GM19468 (cell line): Measurements from ENCODE around the gene PARP6.

ENCODE experiments used
- ATAC-seq: cut with Tn5 transposase; IDR thresholded peaks from one replicate; pipeline ENCODE4 v1.9.1; 2021; ENCODE audit warnings: mild to moderate bottlenecking, moderate library complexity, moderate number of reproducible peaks; ENCODE audit not compliant: unreplicated experiment; ENCODE audit errors: extremely low read depth

PARP6 gene, protein sequence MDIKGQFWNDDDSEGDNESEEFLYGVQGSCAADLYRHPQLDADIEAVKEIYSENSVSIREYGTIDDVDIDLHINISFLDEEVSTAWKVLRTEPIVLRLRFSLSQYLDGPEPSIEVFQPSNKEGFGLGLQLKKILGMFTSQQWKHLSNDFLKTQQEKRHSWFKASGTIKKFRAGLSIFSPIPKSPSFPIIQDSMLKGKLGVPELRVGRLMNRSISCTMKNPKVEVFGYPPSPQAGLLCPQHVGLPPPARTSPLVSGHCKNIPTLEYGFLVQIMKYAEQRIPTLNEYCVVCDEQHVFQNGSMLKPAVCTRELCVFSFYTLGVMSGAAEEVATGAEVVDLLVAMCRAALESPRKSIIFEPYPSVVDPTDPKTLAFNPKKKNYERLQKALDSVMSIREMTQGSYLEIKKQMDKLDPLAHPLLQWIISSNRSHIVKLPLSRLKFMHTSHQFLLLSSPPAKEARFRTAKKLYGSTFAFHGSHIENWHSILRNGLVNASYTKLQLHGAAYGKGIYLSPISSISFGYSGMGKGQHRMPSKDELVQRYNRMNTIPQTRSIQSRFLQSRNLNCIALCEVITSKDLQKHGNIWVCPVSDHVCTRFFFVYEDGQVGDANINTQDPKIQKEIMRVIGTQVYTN

DNA sequence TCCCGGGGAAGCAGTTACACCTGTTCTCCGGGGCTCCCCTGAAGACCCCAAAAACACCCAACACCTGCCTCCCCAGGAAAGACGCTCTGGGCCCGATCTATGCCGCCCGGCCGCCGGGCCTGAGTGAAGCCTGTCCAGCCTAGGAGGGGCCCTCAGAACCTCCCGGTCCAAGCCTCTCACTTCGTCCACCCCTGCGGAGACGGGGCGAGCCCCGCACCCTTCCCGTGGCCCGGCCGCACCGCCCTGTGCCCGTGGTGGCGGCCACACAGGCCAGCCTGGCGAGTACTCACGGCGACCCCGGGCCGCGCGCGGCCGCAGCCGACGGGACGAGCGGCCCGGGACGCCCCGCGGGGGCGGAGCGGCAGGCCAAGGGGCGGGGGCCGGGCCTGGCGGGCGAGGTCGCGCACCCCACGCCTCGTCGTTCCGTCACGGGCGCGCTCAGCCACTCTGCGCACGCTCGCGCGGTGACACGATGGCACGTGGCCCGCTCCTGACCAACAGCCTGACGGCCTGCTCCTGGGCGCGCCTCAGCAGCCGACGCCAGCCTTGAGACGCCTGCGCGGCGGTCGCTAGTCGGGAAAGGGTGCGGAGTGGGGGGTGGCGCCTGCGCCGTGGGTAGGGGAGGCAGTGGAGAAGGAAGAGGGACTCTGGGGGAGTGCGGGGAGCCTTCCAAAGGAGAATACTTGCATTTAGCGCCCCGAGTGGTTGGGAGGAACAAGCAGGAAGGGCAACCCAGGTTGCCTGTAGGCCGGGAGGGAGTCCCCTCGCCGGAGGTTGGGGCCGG is at the start of gene PARP6:
Gene PARP6 (minus strand): TSS at position 342 of the 784 bp plus-strand sequence. CDS start 5,077 bp downstream, outside the sequence.
- ATAC-seq: peak; percentile 88

DNA sequence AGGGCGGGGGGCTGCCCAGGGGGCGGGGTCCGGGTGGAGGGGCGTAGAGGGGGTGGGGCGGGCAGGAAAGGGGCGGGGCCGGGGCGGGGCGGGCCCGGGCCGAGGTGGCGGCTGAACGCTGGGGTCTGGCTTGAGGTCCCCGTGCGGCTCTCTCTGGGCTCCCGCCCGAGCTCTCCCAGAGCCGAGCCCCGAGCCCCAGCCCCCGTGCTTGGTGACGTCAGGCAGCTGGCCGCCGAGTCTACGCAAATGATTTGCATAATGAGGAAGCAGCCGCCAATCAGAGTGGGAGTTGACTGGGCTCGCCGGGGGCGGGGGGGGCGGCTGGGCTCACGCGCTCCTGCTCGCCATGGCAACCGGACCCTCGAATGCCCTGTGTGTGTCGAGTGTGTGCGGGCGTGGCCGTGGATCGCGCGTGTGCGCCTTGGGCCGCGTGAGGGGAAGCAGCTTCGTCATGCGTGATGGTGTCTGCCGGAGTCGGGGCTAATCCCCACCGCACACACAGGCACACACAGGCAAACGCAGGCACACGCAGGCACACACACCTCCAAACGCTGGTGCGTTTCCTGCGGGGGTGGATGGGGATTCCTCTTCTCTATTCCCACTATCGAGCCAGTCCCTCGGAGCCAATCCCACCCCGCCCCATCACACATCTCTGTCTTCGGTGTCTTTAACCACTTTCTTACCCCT is 47.8 kb upstream of the PARP6 start, which contains the start of gene CELF6:
Gene CELF6 (minus strand): TSS at position 173 of the 687 bp plus-strand sequence. CDS start 283 bp downstream, outside the sequence.
- peak; percentile 19 for ATAC-seq

DNA sequence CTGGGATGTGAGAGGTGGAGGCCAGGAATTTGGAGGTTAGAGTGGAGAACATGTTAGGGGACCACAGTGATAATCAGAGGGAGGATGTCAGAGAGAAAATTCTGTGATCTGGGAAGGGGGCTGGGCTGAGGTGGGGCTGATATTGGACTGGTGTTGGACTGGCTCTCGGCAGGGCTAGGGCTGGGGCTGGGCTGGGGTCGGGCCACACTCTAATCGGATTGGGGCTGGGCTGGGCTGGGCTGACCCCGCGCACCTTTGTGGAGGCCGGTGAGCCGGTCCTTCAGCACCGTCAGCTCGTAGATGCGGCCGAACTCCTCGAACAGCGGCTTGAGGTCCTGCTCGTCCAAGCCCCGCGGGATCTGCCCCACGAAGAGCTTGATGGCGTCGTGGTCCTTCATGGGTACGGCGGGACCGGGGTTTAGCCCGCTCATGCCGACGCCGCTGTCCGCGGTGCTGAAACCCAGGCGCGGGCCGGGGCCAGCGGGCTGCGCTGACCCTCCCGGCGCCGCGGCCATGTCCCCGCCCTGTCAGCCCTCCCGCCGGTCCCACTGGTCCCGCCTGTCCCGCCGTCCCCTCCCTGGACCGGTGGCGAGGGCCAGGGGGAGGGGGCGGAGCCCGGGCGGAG is 47.1 kb upstream of the PARP6 start:
- no peak for ATAC-seq

DNA sequence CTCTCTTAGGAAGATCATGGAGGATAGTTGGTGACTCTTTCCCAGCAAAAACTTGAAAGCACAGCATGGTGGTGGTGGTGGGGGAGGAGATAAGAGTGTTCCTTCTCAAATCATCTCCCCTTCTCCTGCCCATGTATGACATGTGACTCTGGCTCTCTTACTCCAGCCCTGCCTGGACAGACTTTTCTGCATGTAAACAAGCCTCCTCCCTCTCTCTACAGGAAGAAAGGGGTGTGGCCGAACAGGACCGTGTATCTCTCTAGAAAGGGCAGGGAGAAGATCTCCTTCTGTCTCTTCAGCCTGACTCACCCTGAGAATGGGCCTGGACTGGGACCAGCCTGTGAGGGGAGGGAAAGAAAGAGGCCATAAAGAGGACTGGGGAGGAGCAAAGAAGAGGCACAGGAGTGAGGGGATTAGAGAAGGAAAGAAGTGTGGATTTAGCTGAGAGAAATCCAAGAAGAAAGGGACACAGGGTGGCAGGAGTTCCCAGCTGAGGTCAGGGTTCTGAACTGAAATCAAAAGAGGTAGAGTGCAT is 46.1 kb upstream of the PARP6 start:
- no peak for ATAC-seq

DNA sequence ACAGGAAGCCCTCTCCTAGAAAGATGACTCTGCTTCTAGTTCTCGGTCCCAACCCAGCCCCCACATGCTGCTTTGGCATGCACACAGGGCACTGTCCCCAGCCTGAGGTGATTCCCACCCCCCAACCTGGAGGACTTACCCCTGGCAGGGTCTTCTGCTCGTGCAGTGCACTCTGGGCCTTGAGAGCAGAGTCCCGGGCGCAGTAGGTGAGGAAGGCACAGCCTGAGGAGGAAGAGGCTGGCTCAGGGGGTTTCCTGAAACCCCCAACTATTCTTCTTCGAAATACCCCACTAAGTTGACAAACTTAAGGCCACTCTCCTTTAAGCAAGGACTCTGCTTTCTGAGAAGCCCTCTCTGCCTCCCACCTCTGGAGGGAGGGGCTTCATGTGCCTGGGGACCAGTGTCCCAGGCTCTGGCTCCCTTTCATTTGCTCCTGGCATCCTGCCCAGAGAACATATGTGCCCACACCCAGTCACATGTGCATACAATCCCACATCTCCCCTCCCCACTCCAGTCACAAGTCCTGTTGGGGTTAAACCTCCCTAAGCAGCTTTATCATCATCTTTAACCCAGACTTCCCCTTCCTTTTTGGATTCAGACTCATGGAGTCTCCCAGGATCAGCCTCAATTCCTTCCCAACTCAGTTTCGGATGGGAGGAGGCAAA is 43.5 kb upstream of the PARP6 start:
- no peak for ATAC-seq

DNA sequence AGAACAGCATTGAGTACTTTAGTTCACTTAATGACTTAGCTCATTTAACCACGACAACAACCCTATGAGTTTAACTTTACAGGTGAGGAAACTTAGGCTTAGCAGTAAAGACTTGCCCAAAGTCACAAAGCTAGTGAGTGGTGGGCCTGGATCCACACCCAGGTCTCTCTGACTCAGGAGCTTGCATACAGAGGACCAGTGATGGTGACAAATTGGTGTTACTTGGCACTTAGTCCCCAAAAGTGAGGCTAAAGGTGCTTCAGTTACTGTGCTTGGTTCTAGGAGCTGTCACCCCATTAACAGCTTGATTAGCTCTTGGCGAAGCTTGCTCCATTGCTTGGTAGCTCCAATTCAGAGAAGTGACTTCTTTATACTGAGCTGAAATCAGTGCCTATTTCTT is 41.5 kb upstream of the PARP6 start:
- ATAC-seq: no peak

DNA sequence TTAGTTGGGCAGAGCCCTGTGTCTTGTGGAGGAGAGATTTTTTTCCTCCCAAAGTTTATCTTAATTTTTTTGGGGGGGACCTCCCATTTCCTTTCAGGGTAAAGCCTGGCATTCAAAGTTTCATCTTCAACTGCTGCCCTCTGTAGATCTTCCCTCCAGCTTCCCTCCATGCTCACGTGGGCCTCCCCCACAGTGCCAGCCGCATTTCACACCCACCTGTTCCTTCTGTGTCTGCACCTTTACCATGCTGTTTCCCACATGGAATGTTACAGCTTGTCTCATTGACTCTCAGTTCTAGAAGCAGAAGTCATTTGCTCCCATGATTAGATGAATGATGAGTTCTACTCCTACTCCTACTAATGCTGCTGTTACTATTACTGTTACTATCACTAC is 41.1 kb upstream of the PARP6 start:
- ATAC-seq: no peak

DNA sequence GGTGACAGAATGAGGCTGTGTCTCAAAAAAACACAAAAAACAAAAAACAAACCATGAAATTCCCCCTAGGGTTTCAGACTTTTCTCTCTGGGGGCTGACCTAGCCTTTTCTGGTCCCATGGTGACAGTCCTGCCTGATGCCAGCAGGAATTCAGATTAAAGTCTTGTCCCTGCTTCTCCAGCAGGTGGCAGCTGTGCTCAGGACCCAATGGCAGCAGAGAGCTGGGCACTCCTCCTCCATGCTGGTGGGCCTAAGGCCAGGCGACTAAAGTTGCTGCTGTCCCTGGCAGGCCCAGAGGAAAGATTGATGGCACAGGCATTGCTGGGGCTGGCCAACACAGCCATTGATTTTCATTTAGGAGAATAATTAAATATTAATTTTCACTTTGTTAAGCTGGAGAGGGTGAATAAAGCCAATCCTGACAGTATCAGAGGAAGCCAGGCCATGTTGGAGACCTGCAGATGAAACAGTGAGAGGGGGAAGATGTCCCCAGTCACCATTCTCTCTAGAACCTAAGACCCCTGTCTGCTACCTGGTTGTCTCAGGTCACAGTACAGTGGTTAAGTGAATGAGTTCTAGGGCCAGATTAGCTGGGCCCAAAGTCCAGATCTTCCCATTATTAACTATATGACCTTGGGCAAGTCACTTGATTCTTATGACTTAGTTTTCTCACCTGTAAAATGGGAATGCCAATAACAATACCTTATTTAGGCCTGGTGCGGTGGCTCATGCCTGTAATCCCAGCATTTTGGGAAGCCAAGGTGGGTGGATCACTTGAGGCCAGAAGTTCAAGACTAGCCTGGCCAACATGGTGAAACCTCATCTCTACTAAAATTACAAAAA is 40.5 kb upstream of the PARP6 start:
- ATAC-seq: no peak

DNA sequence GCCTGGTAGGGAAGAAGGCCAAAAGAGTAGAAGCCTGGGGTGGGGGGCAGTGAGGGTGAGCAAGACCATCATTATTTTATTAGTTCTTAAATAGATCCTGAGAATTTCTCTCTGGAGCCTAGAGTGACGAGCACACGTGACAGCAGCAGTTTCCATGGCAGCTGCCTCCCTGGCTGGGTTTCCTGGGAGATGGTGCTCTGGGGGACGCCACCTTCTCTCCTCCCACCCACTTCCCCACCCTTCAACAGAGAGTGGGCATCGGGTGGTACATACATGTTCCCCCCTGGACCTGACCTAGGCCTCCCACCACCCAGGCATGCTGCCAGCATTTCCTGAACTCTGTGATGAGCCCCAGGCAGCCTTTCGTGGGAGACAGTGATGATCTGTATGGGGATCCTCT is 34.7 kb upstream of the PARP6 start:
- ATAC-seq: no peak

DNA sequence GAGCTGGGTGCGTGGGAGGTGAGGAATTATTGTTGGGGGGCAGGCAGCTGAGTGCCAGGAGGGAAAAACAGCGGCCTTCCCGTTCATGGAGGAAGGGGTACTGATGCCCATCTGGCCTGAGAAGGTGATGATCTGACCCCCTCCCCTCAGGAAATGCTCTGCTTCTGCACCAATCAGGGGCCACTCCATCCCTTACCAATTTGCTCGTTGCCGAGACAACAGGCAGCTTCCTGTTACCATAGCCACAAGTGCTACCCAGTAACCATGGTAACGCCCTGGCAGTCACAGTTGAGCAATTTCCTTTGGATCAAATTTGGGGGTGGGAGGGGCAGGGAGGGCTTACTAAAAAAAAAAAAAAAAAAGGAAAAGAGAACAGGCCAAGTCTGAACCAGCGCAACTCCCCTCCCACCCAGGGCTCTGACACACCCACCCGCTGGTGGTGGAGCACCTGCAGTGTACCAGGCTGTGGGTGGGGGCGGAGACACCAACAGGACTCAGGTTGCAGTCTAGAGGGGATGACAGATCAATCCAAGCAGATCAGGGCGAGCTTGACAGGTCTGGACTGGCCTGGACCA is 33.9 kb upstream of the PARP6 start:
- ATAC-seq: no peak

DNA sequence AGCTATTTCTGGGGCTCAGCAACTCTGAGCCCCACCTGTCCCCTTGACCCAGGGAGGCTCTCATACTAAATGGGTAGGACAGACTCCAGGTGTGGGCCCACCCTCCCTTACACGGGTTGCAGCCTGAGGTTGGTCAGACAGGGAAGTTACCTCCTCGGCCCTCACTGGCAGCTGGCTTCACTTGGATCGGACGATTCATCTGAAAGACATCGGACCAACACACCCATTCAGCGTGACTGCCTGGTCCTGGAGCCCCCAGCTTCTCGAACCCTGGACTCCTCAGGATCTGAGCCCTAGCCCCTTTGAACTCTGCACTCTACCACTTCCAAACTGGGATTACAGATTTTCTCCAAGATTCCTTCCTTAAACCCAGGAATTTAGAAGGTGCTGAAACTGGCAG is 32.2 kb upstream of the PARP6 start:
- no peak for ATAC-seq

DNA sequence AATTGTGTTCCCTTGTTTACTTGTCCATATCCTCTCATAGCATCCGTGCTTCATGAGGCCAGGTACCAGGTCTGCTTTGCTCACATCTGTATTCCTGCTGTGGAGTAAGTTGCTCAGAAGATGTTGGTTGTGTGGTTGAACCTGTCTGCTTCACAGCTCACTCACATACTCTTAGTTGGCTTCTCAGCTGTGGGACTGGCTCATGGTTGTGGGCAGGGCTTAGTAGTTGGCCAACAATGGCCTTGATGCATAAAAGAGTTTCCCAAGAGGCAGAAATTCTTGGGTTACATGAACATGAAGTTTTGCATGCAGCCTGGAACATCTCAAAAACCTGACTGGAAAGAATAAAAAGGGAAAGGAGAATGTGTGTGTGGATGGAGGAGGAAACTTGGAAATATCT is 30.6 kb upstream of the PARP6 start:
- ATAC-seq: no peak

DNA sequence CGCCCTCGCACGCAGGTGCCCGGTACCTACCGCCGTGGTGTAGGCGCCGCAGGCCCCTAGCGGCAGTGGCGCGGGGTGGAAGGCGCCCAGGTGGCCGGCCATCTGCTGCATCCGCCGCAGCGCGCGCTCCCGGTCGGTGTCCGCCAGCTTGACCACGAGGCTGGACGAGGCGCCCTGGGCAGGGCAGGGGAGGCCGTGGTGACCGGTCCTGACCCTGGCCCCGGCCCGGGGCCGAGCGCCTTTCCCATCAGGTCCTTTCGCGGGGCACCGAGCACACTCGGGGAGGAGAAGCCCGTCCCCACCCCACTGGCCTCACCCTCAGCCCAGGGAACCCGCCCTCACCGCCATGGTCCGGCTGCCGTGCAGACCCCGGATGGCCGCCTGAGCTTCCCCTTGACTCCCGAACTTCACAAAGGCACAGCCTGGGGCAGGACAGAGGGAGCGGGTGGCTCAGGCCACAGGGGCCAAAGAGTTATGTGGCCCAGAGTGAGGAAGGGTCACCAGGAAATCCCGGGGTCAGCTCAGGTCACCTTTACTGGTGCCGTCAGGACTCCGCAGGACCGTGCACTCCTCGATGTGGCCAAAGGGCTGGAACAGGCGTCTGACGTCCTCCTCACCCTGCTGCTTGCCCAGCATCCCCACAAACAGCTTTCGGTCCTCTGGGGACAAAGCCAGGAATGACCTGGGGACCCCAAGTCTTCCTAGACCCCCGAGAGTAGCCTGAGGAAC is 17.4 kb upstream of the PARP6 start:
- no peak for ATAC-seq

DNA sequence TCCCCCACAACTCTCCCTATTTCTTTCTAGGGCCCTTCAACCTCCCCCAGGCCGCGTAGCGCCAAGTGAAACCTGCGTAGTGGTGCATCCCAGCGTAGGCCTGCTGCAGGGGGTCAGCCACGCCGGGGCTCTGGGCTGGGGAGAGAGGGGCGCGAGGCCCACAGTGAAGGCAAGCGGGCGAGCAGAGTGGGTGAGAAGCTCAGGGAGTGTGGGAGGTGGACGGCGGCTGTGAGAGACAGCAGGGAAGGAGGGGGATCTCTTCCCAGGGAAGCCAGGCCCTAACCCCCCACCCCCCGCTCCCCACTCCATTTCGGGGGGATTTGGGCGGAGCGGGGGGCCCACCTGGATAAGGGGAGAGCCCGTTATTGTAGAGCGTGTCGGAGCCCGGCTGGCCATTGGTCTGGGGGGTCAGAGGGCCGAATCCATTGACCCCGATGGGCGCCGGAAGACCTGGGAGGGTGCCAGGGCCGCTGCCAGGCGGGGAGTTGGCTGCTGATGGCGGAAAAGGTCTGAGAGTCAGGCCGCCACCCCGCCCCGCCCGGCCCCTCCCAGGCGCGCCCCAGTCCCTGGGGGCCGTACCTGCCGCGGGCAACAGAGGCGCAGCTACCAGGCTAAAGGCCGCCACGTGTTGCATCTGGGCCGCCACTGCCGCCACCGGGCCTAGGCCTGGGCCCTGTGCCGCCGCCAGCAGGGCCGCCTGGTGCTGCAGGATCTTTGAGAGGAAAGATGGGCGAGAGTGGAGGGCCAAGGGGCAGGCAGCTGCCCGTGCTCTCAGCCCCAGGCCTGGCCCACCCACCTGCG is 16.6 kb upstream of the PARP6 start:
- no peak for ATAC-seq

DNA sequence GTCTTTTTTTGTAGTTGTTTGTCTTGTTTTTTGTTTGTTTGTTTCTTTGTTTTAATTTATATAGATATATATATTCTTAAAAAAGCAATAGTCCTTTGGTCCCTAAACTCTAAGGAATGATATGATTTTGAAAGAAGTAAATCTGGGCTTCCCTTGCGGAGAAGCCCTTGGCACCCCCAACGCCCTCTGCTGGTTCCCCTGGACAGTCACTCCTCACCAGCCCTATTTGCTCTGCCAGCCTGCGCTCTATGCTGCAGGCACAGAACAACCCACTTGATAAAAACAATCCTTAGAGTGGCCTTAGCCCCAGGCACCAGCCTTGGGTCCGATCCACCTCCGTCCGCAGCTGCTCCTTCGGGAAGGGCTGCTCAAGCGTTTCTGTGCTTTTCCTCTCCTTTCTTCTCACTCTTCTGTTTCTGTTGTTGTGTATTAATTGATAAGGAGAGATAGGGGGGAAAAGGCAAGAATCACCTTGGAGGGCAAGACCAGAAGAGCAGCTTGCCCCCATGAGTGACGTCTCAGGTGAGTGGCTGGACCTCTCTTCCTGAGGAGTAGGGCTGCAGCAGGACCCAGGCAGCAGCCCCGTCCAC is 13.7 kb upstream of the PARP6 start:
- ATAC-seq: no peak

DNA sequence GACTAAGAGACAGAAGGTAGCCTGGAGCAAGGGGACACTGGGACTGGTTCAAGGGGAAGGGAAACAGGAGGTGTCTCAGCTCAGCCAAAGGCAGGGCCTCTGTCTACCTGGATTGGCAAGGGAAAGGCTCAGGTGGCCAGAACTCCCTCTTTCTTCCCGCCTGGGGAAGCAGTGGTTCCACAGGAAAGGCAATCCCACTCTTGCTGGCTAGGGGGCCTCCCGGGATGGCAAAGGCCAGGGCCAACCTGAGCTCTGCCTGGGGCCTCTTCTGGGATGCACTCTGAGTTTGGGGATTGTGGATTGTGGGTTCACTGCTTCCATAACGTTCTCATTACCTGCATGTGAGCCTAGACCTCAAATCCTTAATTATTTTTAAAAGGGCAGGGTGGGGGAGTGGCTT is 13.0 kb upstream of the PARP6 start:
- no peak for ATAC-seq
